ENCODE data around the gene WWOX.

GRCh38 chr16:79206889-79207288 lies 1107.4 kb downstream of the WWOX start:
- TF ChIP-seq EZH2 (IDR thresholded peaks at IDR 0.05) (no peak), FOXP2 (optimal IDR thresholded peaks at IDR 0.05; ENCODE audit: control extremely low read depth, extremely low read length, insufficient read depth) (no peak)

All from SK-N-MC (cell line).